Coronary artery (tissue), 2 donors: ENCODE measurements around the gene FBXL12.
A peak's percentile ranks its signal among the peaks of the same experiment; 100 is the strongest.

Experiments
- DNase-seq: peaks from one replicate; pipeline ENCODE4 v3.0.0-alpha.2; 2017; ENCODE audit warnings: low spot score
- H3K27ac ChIP-seq, 2 donors: fragments of 200-600 bp; sonication (generic); one replicate each; pipeline ENCODE4 v1.5.1; 2016 to 2019
- H3K4me3 ChIP-seq: fragments of 200-600 bp; sonication (generic); 2 replicates; pipeline ENCODE4 v1.5.1; 2016; ENCODE audit warnings: mild to moderate bottlenecking, moderate library complexity
- TF ChIP-seq, protein P1 (sequence below): fragments of 200-600 bp; sonication (generic); IDR thresholded peaks from one replicate; pipeline ENCODE4 v1.5.1; 2019; ENCODE audit warnings: antibody characterized with exemption

Gene FBXL12

DNA sequence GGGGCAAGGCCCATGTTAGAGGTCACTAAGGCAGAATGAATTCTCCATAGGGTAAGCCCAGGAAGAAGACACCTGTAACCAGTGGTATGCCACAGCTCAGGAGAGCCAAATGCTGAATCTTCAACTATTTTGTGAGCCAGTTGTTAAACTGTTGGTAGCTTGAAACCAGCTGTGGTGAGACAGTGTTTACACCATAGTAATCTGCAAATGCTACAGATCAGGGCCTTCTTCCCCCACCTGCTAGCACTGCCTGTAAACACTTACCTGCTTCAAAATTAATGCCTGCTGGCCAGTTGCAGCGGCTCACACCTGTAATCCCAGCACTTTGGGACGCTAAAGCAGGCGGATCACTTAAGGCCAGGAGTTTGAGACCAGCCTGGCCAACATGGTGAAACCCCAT lies 12.1 kb downstream of the FBXL12 start:
- H3K27ac ChIP-seq = no peak overlapping the region
- no peak for DNase-seq
- TF ChIP-seq, protein P1, sequence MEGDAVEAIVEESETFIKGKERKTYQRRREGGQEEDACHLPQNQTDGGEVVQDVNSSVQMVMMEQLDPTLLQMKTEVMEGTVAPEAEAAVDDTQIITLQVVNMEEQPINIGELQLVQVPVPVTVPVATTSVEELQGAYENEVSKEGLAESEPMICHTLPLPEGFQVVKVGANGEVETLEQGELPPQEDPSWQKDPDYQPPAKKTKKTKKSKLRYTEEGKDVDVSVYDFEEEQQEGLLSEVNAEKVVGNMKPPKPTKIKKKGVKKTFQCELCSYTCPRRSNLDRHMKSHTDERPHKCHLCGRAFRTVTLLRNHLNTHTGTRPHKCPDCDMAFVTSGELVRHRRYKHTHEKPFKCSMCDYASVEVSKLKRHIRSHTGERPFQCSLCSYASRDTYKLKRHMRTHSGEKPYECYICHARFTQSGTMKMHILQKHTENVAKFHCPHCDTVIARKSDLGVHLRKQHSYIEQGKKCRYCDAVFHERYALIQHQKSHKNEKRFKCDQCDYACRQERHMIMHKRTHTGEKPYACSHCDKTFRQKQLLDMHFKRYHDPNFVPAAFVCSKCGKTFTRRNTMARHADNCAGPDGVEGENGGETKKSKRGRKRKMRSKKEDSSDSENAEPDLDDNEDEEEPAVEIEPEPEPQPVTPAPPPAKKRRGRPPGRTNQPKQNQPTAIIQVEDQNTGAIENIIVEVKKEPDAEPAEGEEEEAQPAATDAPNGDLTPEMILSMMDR = no peak
- no peak overlapping the region for H3K4me3 ChIP-seq

DNA sequence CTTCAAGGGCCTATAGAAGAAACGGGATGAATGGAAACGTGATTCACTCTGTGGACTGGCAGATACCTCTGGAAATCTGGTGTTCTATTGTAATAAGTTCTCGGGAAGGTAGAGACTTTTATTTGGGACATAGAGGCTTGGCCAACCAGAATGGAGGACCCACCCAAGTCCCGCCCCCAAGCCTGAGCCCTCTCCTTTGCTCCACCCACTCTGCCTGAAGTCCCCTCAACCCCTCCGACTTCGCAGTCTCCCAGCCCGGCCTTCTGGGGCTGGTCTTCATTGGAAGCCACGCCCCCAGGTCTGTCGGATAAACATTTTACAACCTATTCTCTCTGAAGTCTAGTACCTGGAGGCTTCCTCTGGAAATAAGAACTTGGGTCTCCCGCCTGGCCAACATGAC lies 16.9 kb downstream of the FBXL12 start:
- no peak for DNase-seq
- H3K4me3 ChIP-seq = no peak overlapping the region
- TF ChIP-seq, protein P1 = no peak
- no peak overlapping the region for H3K27ac ChIP-seq

DNA sequence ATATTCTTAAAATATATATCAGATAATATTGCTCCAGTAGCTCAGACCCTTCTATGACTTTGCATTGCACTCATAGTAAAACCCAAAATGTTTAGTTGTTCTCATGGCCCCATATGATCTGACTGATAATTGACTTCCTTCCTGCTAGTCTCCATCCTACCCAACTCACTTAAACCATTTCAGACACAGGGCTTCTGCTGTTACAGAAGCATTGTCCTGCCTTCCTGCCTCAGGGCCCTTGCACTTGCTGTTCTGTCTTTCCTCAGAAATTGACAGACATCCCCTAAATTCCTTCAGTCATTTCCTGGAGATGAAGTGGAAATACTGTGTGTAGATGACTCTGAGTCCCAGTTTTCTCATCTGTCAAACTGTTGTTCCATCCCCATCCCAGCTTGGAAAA lies 19.7 kb downstream of the FBXL12 start:
- Histone ChIP-seq H3K4me3 (no peak overlapping the region), H3K27ac (no peak overlapping the region)
- TF ChIP-seq, protein P1 = no peak
- DNase-seq = no peak

DNA sequence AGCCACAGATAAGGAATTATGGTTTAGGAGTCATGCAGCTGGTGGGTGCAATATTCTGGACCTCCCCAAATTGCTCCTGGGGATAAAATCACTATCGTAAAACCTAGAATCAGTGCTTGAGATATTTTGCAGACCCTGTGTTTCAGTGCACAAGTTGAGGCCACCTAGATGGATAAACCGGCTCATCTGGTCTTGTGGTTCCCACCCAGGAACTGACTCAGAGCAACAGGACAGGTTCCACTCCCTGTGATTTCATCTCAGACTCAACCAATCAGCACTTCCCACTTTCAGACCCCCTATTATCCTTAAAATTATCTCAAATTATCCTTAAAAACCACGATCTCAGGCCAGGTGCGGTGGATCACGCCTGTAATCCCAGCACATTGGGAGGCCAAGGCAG lies 21.0 kb downstream of the FBXL12 start:
- no peak overlapping the region for H3K27ac ChIP-seq
- TF ChIP-seq, protein P1 = no peak
- no peak for DNase-seq

DNA sequence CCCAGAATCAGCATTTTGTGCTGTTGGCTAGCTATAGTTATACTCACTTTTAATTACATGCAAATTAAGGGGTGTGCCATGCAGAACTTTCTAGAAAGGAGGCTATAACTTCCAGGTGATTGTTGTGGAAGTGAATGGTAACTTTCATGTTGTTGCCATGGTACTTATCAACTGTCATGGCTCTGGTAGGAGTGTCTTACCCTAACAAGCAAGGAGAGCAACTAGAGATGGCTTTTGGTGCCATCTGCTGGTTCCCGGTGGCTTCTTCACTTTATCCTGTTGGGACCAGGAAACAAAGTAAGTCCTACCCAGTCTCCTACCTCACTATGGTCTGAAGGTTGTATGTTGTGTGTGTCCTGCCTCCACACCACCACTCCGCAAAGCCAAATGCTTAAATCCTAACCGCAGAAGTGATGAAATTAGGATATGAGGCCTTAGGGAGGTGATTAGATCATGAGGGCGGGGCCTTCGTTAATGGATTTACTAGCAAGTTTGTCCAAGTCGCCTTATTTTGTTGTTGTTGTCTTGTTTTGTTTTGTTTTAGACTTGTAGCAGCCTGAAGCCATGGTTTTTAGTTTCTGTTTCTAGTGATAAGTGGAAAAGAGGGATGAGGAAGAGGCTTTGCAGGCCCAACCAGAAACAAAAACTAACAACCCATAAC lies 22.6 kb downstream of the FBXL12 start:
- no peak overlapping the region for H3K4me3 ChIP-seq
- no peak overlapping the region for H3K27ac ChIP-seq
- peak; percentile 89 for DNase-seq
- TF ChIP-seq, protein P1 = peak; percentile 55

More for the DNA sequence above, 21.0 kb downstream of the FBXL12 start:
- H3K4me3 ChIP-seq = no peak overlapping the region

DNA sequence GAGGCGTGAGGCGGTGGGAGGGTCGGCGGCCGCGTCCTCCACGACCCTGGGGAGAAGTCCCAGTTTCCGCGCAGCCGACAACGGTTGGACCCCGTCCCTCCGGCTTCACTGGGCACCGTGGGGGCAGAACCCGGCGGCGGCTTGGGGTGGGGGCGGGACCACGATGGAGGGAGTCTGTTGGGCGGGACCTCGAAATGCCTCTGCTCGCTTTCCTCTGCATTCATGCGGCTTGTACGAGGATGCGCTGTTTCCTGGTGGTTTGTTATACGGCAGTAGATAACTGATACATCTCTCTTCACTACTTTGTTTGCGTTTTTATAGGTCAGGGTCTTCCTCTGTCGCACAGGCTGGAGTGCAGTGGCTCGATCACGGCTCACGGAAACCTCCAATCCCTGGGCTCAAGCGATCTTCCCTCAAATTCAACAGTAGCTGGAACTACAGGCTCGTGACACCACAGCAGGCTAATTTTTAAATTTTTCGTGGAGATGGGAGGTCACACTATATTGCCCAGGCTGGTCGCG lies 25.7 kb downstream of the FBXL12 start:
- Histone ChIP-seq H3K4me3 (peak overlapping the region; percentile 89), H3K27ac (peak overlapping the region; percentile 92 to 97)
- TF ChIP-seq, protein P1 = no peak
- no peak for DNase-seq
